C4-2B (cell line): ENCODE results near the gene SHISA9.

Experiments used
- ZFX ChIP-seq: fragments of 450-650 bp; IDR thresholded peaks from 2 replicates; pipeline ENCODE4 v1.6.1; 2017
- TF ChIP-seq, protein P1 (sequence below): fragments of 450-650 bp; conservative IDR thresholded peaks from 2 replicates; pipeline ENCODE4 v1.5.1; 2017; ENCODE audit warnings: mild to moderate bottlenecking

GRCh38 chr16:13036600-13036999 lies 135.2 kb downstream of the SHISA9 start:
- TF ChIP-seq, protein P1, sequence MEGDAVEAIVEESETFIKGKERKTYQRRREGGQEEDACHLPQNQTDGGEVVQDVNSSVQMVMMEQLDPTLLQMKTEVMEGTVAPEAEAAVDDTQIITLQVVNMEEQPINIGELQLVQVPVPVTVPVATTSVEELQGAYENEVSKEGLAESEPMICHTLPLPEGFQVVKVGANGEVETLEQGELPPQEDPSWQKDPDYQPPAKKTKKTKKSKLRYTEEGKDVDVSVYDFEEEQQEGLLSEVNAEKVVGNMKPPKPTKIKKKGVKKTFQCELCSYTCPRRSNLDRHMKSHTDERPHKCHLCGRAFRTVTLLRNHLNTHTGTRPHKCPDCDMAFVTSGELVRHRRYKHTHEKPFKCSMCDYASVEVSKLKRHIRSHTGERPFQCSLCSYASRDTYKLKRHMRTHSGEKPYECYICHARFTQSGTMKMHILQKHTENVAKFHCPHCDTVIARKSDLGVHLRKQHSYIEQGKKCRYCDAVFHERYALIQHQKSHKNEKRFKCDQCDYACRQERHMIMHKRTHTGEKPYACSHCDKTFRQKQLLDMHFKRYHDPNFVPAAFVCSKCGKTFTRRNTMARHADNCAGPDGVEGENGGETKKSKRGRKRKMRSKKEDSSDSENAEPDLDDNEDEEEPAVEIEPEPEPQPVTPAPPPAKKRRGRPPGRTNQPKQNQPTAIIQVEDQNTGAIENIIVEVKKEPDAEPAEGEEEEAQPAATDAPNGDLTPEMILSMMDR, result no peak
- no peak for TF ChIP-seq ZFX
